A673 (cell line): ENCODE measurements around the gene ORAI1. TPM values are rescaled to one million over a fixed set of nuclear protein-coding genes. Genes with fewer than 3 reads are reported as not detected.

Experiments
- BruUV-seq: library from RNA; stranded (reverse); fragments of 400-500 nt; replicated peaks from 2 replicates; lab custom pipeline; 2021; lab: Mats Ljungman, UMichigan
- CTCF ChIA-PET: fragments of 300-600 bp; sonication (Branson Sonifier 250); formaldehyde crosslinking; loops from one replicate; lab custom pipeline; 2022; ENCODE audit warnings: antibody characterized with exemption; lab: Charles Lee
- POLR2A ChIA-PET: fragments of 300-600 bp; sonication (Branson Sonifier 250); formaldehyde crosslinking; loops from one replicate; lab custom pipeline; 2022; ENCODE audit warnings: antibody characterized with exemption; ENCODE audit not compliant: low non-redundant PET; lab: Charles Lee
- DNase-seq: peaks from one replicate; pipeline ENCODE4 v3.0.0-alpha.2; 2015; ENCODE audit warnings: low spot score
- H3K27ac ChIP-seq: fragments of 200-600 bp; sonication (generic); 2 replicates; pipeline ENCODE4 v1.5.1; 2016; ENCODE audit warnings: mixed run types, low read depth, mild to moderate bottlenecking, mixed read lengths, antibody characterized with exemption, low read length; ENCODE audit not compliant: poor library complexity, severe bottlenecking
- H3K27me3 ChIP-seq: fragments of 200-600 bp; sonication (generic); replicated peaks from 2 replicates; pipeline ENCODE4 v1.6.1; 2017; ENCODE audit warnings: mixed run types, low read depth, mild to moderate bottlenecking, mixed read lengths, antibody characterized with exemption, low read length; ENCODE audit not compliant: insufficient read depth, poor library complexity
- H3K36me3 ChIP-seq: fragments of 200-600 bp; sonication (generic); 2 replicates; pipeline ENCODE4 v1.6.1; 2016; ENCODE audit warnings: mixed run types, mild to moderate bottlenecking, mixed read lengths, antibody characterized with exemption, low read length; ENCODE audit not compliant: insufficient read depth, poor library complexity, severe bottlenecking
- H3K4me1 ChIP-seq: fragments of 200-600 bp; sonication (generic); 2 replicates; pipeline ENCODE4 v1.6.1; 2017; ENCODE audit warnings: mixed run types, mild to moderate bottlenecking, mixed read lengths, antibody characterized with exemption, low read length; ENCODE audit not compliant: insufficient read depth, poor library complexity, severe bottlenecking
- H3K4me3 ChIP-seq: fragments of 200-600 bp; sonication (generic); 2 replicates; pipeline ENCODE4 v1.5.1; 2016; ENCODE audit warnings: low read depth, mixed run types, mild to moderate bottlenecking, mixed read lengths, low read length; ENCODE audit not compliant: poor library complexity, severe bottlenecking
- H3K9me3 ChIP-seq: fragments of 200-600 bp; sonication (generic); 2 replicates; pipeline ENCODE4 v1.6.1; 2016; ENCODE audit warnings: mixed run types, low read depth, mild to moderate bottlenecking, mixed read lengths, antibody characterized with exemption, low read length; ENCODE audit not compliant: poor library complexity, severe bottlenecking
- EZH2 ChIP-seq: fragments of 200-600 bp; sonication (generic); IDR thresholded peaks from 2 replicates; pipeline ENCODE4 v1.6.1; 2017; ENCODE audit warnings: borderline replicate concordance, low read depth, mild to moderate bottlenecking, mixed read lengths, antibody characterized with exemption, low read length; ENCODE audit not compliant: poor library complexity, severe bottlenecking
- intact Hi-C: fragments of 100-400 bp; cut with micrococcal nuclease; formaldehyde crosslinking; loops from one replicate; pipeline ENCODE4 v1.10.0; 2022; ENCODE audit not compliant: unreplicated experiment
- total RNA-seq: library from RNA; stranded (reverse); gene quantifications from 2 replicates; pipeline ENCODE4 v1.2.3, GENCODE V29; 2021
- TF ChIP-seq, protein P1 (sequence below): fragments of 300-800, 200-600 bp; sonication (generic); conservative IDR thresholded peaks from 2 replicates; pipeline ENCODE4 v1.5.1; 2017; ENCODE audit warnings: low read depth, mild to moderate bottlenecking, antibody characterized with exemption, low read length, moderate library complexity, mixed read lengths

ORAI1 gene
- total RNA-seq, 1 experiment from 2014 or later = 28.2 TPM

DNA sequence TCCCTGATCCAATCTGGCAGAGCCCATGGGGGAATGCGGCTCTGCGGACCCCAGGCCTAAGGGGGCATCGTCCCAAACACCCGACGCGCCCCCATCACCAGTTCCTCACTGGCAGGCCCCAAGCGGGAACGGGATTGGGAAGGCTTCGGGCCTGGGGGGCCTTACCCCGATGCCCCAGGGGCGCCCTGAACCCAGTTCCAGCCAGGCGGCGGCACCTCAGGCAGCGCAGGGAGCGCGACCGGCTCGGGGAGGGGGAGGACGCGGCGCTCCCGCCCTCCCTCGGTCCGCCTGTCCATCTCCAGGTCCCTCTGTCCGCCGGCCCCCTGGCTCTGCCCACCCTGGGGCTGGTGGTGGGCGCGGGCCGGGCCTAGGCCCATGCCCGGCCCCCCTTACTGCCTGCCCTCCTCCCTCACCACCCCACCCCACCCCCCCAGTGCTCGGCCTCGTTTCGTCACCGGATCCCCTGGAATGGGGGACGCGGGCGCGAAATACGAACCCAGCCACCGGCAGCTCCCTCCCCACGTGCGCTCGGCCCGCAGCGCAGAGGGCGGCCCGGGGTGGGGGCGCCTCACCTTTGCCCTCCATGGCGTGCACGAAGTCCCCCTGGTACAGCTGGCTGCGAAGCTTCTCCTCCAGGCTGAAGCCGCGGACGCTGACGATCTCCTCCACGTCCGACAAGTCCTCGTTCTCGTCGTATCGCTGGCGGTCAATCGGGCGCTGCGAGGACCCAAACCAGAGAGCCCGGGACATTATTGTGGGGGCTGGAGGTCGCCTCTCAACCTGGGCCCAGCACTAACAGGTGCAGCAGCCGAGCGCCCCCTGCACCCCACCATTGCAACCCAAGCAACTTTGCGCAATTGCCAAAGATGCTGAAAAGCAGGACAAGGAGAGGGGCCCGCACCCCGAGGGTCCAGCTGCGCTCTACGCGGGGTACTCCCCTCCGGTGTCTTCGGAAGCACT is 47.8 kb upstream of the ORAI1 start:
- DNase-seq = no peak
- POLR2A ChIA-PET = interaction anchor here (0.7 kb wide), 1 partner anchor 51 kb away, joined by 4 read pairs; no protein-coding TSS in a partner anchor

DNA sequence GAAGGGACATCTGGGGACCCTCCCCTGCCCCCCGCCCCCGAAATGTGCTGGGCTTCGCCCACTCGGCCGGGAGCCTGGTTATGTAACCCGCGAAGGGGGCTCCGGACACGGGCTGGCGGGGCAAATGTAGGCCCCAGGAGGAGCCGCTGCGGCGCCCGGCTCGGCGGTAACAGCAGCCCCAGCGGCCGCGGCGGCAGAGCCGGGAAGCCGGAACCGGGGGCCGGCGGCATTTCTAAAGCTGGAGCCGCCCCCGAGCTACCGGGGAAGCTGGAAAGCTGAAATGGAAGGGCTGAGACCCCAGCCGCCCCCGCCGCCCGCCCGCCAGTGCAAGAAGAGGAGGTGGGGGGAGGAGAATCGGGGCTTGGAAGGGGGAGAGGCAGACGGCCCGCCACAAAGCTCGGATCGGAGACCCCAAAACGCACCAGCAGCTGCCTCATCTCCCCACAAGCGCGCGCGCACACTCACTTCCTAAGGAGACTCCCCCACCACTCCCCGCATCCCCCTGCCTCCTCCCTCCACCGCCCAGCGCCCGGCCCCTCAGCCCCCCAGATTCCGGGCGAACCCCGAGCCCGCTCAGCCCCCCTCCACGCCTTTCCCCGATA is 47.0 kb upstream of the ORAI1 start:
- peak overlapping the region; percentile 80 for H3K4me3 ChIP-seq
- ChIA-PET CTCF (interaction anchor here (0.8 kb wide), 1 partner anchor 76 kb away, joined by 3 read pairs; no protein-coding TSS in a partner anchor), POLR2A (interaction anchor here (0.6 to 0.7 kb wide), 3 partner anchors 47 to 1163 kb away, joined by 4 to 17 read pairs (median 5); no protein-coding TSS in a partner anchor)
- no TSS peak for BruUV-seq
- intact Hi-C loops = no loop called here
- no peaks in the 10 kb centered on the region for H3K27me3 ChIP-seq
- TF ChIP-seq, protein P1, sequence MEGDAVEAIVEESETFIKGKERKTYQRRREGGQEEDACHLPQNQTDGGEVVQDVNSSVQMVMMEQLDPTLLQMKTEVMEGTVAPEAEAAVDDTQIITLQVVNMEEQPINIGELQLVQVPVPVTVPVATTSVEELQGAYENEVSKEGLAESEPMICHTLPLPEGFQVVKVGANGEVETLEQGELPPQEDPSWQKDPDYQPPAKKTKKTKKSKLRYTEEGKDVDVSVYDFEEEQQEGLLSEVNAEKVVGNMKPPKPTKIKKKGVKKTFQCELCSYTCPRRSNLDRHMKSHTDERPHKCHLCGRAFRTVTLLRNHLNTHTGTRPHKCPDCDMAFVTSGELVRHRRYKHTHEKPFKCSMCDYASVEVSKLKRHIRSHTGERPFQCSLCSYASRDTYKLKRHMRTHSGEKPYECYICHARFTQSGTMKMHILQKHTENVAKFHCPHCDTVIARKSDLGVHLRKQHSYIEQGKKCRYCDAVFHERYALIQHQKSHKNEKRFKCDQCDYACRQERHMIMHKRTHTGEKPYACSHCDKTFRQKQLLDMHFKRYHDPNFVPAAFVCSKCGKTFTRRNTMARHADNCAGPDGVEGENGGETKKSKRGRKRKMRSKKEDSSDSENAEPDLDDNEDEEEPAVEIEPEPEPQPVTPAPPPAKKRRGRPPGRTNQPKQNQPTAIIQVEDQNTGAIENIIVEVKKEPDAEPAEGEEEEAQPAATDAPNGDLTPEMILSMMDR = no peak
- no peak for TF ChIP-seq EZH2
- DNase-seq = peak; percentile 55
- peak overlapping the region; percentile 88 for H3K27ac ChIP-seq
- H3K36me3 ChIP-seq = peaks cover 17% of the 10 kb centered on the region
- no peaks in the 10 kb centered on the region for H3K9me3 ChIP-seq
- peaks cover 45% of the 10 kb centered on the region for H3K4me1 ChIP-seq

More for the DNA sequence above, 47.8 kb upstream of the ORAI1 start:
- no peaks in the 10 kb centered on the region for H3K27me3 ChIP-seq
- no TSS peak for BruUV-seq
- peak overlapping the region; percentile 88 for H3K27ac ChIP-seq
- H3K9me3 ChIP-seq = no peaks in the 10 kb centered on the region
- CTCF ChIA-PET = interaction anchor here (0.8 kb wide), 1 partner anchor 75 kb away, joined by 3 read pairs; no protein-coding TSS in a partner anchor
- TF ChIP-seq, protein P1 = 0 out of 2 replicates have a peak, but pooled peaks have one; percentile 17
- no peak for TF ChIP-seq EZH2
- intact Hi-C loops = no loop called here
- H3K4me1 ChIP-seq = peaks cover 45% of the 10 kb centered on the region
- H3K36me3 ChIP-seq = peaks cover 22% of the 10 kb centered on the region
- peak overlapping the region; percentile 80 for H3K4me3 ChIP-seq
